ENCODE results near the gene TP53AIP1. TPM values are rescaled to one million over a fixed set of nuclear protein-coding genes. Genes with fewer than 3 reads are reported as not detected.

TP53AIP1 gene
- total RNA-seq, 1 donor from 2014 or later = 0.24 TPM

GRCh38 chr11:128893578-128894285, 48.9 kb downstream of the TP53AIP1 start:
- Mint-ChIP-seq H3K4me3 (no peak overlapping the region), H3K4me1 (ENCODE audit: unreplicated experiment) (no peaks in the 10 kb centered on the region), H3K36me3 (no peaks in the 10 kb centered on the region), H3K27ac (no peak overlapping the region), H3K27me3 (peaks cover 43% of the 10 kb centered on the region), H3K9me3 (no peaks in the 10 kb centered on the region)
- TF ChIP-seq, protein P1, sequence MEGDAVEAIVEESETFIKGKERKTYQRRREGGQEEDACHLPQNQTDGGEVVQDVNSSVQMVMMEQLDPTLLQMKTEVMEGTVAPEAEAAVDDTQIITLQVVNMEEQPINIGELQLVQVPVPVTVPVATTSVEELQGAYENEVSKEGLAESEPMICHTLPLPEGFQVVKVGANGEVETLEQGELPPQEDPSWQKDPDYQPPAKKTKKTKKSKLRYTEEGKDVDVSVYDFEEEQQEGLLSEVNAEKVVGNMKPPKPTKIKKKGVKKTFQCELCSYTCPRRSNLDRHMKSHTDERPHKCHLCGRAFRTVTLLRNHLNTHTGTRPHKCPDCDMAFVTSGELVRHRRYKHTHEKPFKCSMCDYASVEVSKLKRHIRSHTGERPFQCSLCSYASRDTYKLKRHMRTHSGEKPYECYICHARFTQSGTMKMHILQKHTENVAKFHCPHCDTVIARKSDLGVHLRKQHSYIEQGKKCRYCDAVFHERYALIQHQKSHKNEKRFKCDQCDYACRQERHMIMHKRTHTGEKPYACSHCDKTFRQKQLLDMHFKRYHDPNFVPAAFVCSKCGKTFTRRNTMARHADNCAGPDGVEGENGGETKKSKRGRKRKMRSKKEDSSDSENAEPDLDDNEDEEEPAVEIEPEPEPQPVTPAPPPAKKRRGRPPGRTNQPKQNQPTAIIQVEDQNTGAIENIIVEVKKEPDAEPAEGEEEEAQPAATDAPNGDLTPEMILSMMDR (conservative IDR thresholded peaks at IDR 0.05) = no peak
- no peak for DNase-seq (ENCODE audit: extremely low spot score, unreplicated experiment)

- peaks cover 4% of the 10 kb centered on the region for H3K4me1 Mint-ChIP-seq (ENCODE audit: unreplicated experiment)
- H3K27ac Mint-ChIP-seq = no peak overlapping the region
- no peaks in the 10 kb centered on the region for H3K9me3 Mint-ChIP-seq
- TF ChIP-seq, protein P1 (conservative IDR thresholded peaks at IDR 0.05) = no peak
- no peak for DNase-seq (ENCODE audit: extremely low spot score, unreplicated experiment)
- peaks cover 44% of the 10 kb centered on the region for H3K27me3 Mint-ChIP-seq
- H3K36me3 Mint-ChIP-seq = no peaks in the 10 kb centered on the region
- H3K4me3 Mint-ChIP-seq = no peak overlapping the region
Observed at GRCh38 chr11:128892866-128893565, 49.7 kb downstream of the TP53AIP1 start.

DNA sequence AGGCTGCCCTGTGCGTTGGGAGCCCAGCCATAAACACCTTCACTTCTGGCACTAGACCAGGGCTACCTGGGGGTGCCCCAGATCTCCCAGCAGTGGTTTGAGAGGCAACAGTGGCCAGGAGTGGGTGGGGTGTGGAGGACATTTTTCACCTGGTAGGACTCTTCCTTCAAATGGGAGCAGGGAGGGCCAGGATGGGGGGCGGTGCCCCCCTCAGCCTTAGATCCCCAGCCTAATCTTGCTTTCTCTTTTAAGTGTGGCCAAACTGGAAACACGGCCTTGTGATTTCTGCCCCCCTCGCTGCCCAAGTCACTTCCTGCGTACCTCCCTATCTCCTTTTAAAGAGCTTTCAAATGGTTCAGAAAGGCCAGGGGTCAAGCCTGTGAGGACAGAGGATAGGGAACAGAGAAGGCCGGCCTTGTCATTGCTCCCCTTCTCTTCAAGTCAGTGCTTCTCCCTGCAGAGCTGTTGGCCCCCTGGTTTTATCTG, 50.7 kb downstream of the TP53AIP1 start:
- Mint-ChIP-seq H3K4me3 (peak overlapping the region; percentile 79), H3K36me3 (no peaks in the 10 kb centered on the region), H3K9me3 (no peaks in the 10 kb centered on the region), H3K27me3 (peaks cover 48% of the 10 kb centered on the region), H3K4me1 (ENCODE audit: unreplicated experiment) (peaks cover 7% of the 10 kb centered on the region), H3K27ac (peak overlapping the region; percentile 41)
- no peak for DNase-seq (ENCODE audit: extremely low spot score, unreplicated experiment)
- TF ChIP-seq, protein P1 (conservative IDR thresholded peaks at IDR 0.05) = no peak

DNA sequence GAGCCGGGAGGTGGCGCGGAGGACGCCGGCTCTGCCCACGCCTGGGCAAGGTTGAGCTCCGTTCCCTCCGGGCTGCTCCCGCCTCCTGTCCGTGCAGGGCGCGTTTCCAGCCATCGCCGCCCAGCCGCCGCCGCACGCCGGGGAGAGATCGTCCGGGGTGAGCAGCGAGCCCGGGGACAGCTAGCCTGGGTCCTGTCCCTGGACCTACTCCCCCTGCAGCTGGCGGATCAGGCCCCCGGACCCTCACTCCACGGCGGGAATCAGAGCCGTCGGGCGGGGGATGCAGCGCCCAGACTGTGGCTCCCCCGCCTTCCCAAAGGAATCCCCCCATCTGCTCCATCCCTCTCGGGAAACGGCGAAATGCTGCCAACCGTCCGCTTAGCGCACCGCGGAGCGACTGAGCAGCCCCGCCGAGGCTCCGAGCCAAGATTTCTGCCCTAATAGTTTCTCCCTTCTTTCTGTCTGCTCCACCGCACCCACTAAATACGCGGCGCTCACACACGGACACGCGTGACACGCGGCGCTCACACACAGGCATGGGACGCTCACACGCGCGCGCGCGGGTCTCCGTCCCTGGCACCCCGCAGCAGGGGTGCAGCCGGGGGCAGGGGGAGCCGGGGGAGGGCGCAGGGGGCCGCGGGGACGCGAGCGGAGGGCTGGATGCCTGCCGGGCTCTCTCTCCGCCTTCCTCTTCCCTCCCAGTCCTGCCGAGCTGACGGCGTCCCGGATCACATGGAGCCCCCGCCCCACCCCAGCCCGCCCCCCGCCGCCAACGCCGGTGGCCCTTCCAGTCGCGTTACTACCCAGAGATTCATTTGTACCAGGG, 51.9 kb downstream of the TP53AIP1 start, which contains the start of gene KCNJ5:
Gene KCNJ5 (plus strand): TSS at position 814 of the 826 bp plus-strand sequence. CDS start 19,918 bp downstream, outside the sequence.
- Mint-ChIP-seq H3K4me1 (ENCODE audit: unreplicated experiment) (peaks cover 7% of the 10 kb centered on the region), H3K9me3 (no peaks in the 10 kb centered on the region), H3K4me3 (peak within 1 kb of the TSS; percentile 87), H3K27ac (peak within 1 kb of the TSS; percentile 41), H3K36me3 (no peaks in the 10 kb centered on the region), H3K27me3 (peaks cover 51% of the 10 kb centered on the region)
- TF ChIP-seq, protein P1 (conservative IDR thresholded peaks at IDR 0.05) = no peak
- no peak for DNase-seq (ENCODE audit: extremely low spot score, unreplicated experiment)

- Mint-ChIP-seq H3K27me3 (peaks cover 54% of the 10 kb centered on the region), H3K36me3 (no peaks in the 10 kb centered on the region), H3K4me3 (peak overlapping the region; percentile 57), H3K9me3 (no peaks in the 10 kb centered on the region), H3K27ac (no peak overlapping the region), H3K4me1 (ENCODE audit: unreplicated experiment) (peaks cover 7% of the 10 kb centered on the region)
- no peak for DNase-seq (ENCODE audit: extremely low spot score, unreplicated experiment)
- TF ChIP-seq, protein P1 (conservative IDR thresholded peaks at IDR 0.05) = no peak
Observed at GRCh38 chr11:128890216-128890542, 52.5 kb downstream of the TP53AIP1 start.
